ENCODE results near the gene SULT4A1. TPM values are rescaled to one million over a fixed set of nuclear protein-coding genes. Genes with fewer than 3 reads are reported as not detected.

SULT4A1 gene
- total RNA-seq, 1 donor from 2014 or later = 0.92 TPM

DNA sequence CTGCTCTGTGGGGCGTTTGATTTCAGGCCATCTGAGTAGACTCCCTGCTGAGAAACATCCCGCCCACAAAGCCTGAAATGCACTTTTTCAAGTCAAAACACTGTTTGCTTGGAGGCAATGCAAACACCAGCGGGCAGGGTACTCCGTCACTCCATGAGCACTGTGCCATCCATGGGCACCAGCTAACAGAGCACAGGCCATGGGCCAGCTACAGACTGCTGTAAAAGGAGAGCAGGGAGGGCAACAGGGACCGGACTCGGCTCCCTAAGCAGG, 33.7 kb downstream of the SULT4A1 start:
- DNase-seq = no peak

DNA sequence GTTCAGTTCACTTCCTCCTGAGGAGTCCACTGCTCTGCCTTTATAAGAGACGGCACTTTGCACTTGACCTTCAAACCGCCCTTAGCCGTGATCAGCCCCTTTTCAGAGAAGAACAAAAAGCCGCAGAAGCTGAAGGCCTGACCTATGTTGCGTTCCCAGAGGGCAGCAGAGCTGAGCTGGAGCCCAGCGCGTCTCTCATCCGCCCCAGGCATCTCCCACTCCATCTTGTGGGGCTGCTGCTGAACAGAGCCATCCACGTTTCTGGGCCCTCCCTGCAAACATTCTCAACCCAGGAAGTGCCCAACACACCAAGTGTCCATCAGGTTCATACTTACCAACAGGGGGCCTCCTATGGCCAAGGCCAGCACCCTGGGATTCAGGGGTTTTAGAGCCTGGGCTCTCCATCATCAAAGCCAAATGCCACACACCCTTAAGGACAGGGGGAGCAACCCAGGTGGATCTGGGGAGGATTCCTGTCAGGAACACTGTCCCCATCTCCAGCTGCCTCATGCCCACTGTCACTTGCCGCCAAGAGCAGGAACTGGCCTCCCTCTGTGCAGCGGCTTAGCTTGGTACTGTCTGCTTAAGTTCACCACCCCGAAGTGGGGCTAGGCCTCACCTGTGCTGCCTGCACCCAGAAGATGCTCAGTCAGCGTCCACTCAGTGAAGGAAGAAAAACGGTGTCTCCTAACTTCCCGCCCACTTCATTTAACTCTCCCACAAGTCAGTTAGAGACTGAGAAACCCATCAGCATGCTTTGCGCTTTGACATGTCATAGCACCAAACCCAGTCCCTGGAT, 34.2 kb downstream of the SULT4A1 start:
- DNase-seq = no peak

DNA sequence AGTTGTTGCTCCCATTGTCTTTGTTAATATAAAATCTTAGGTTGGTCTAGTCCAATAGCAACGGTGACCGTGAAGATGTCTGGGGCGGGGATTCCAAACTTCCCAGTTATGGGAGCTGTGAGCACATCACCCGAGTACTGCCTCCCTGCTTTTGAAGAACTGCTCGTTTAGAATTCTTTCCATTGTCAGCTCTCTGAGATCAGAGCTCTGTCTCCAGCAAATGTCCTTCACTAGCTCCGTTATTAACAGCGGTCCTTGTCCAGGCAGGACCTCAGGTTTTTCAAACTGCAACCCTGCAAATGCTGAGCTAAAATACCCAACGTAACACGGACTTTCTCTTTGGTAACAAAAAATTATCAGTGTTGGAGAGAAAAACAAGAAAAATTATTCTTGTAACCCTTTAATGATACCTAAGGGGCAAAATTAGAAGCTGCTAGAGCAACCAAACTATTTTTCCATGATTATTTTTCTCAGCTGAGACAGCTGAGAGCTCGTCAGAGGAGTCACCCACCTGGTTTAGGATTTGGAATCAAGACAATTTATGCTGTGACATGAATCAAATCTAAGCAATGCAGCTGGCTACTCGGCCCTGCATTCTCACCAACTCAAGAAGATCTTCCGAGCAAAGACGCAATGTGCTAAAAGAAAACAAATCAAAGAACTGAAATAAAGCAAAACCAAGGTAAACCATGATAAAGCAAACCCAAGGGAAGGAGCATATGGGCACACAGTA, 35.1 kb downstream of the SULT4A1 start:
- no peak for DNase-seq

DNA sequence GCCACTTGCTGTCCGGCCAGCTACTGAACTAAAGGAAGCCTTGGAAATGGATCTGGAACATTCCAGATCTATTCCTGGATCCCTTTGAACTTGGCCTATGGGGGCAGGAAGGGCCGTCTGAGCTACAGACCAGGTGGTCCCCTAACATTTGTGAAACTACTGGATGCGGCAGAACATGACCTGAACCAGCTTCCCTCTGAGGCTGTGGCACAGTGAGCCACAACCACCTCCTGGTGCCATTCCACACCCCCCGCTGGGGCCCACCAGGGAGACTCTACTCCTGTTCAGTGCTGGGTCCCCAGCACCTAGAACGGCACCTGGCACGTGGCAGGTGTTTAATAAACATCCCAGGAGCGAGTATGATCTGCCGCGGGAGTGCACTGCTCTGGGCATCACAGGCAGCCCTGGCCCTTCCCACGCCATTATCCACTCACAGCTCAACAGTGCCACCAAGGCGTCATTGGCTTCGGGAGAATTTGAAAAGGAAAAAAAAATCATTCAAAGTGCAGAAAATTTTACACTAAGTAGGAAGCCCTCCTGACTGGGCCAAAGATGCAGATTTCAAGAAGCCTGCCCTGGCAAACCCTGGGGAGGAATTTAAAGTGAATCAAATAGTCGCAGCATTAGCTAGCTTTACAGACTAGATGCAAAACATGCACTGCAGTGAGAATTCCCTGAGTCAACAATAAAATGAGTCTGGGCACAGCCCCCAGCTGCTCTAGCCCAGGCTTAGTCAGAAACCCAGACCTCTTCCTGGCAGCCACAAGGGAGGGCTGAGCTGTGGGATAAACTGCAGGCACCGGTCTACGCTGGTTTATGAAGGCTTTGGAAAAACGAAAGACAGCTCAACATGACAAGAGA, 35.9 kb downstream of the SULT4A1 start:
- DNase-seq = peak; percentile 76

DNA sequence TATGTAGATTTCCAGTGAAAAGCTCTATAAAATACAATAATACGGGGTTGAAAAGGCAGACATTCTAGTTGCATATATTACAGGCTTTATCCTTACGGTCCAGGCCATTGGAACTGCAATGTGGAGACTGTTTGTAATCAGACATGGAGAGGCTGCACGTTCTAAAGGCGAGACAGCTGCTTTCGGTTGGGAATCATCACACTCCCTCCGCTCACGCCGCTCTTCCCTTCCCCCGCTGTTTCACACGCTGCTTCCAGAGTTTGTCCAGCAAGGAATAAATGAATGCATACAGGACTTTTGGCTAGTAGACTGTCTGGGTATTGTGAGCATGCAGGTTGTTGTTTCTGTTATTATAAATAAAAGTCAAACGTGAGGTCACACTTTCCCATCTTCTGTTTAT, 36.7 kb downstream of the SULT4A1 start:
- DNase-seq = peak; percentile 69

DNA sequence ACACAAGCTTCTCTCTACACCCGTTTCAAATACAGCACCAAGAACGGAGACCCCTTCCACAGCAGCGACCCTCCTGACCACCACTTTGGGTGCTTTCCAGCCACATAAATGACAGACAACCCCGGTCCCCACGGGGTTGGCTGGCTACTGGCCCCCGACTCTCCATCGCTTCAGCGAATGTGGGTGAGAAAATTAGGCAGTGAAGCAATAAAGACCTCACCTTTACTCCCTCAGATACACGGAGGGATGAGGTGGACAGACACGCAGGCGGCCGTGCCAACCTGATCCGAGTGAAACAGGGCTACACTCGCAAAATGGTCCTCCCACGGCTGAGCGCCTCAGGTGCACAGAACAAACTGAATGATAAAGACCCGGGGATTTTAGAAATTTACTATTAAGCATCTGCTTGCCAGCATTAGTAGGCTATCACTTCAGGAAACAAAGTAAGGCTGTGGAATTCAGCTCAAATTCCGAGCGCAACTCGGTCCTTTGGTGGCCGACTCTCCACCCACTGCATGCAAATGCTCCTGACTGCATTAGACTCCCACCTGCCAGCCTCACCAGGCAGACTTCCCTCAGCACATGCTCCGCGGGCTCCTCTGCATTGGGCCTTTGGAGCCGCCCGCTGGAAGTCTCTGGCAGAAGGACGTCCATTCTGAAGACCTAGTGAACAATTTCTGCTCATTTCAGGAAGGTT, 37.4 kb downstream of the SULT4A1 start:
- no peak for DNase-seq

DNA sequence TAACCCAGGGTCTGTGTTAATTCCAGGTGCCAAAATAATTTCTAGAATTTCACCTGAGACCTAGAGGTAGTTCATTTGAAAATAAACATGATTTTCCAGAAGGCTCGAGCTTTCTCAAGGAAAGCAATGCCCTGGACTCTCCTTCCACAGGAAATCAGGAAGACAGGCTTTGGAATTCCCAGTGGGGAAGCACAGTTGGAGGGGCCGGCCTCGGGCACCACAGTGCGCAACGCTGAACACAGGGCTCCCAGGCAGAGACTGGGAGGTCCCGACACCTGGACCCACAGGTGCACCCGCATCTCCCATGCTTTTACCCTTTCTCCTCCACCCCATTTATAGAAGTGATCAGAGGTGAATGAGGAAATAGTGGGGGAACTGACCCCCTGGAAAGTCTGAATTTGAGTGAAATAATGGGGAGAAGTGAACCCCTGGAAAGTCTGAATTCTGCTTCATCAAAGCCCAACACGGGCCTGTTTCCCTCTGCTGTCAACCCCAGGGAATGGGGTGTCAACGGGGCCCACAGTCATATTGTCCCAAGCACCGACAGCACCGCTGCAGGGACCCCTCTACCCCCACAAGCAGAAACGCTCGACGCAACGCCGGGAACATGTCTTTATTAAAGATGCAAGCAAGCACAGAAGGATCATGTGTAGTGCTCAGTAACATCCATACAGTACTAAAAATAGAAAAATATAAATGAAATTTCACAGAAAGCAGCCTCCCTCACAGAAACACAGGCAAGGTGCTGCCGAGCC, 38.2 kb downstream of the SULT4A1 start:
- DNase-seq = no peak

DNA sequence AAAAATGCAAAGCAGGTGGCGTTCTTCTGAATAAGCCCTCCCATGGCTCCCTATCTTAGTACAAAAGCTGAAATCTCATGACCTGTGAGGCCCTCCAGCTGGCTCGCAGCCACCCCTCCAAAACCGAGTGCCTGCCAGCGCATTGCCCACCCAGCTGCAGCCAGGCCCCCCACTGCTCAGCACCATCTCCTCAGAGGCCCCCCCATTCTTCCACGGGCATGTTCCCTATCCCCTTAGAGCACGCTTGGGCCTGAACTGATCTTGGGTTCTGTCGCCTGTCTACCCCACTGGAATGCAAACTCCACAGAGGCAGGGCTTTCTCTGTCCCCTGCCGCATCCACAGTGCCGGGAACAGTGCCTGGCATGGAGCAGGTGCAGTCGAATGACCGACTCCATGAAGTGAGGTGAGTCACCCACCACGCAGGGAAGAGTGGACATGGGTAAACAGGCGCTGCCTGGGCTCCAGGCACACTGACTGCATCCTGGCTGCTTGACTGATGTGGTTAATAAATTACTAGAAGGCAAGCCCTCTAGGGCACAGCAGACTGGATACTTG, 38.9 kb downstream of the SULT4A1 start:
- DNase-seq = no peak

DNA sequence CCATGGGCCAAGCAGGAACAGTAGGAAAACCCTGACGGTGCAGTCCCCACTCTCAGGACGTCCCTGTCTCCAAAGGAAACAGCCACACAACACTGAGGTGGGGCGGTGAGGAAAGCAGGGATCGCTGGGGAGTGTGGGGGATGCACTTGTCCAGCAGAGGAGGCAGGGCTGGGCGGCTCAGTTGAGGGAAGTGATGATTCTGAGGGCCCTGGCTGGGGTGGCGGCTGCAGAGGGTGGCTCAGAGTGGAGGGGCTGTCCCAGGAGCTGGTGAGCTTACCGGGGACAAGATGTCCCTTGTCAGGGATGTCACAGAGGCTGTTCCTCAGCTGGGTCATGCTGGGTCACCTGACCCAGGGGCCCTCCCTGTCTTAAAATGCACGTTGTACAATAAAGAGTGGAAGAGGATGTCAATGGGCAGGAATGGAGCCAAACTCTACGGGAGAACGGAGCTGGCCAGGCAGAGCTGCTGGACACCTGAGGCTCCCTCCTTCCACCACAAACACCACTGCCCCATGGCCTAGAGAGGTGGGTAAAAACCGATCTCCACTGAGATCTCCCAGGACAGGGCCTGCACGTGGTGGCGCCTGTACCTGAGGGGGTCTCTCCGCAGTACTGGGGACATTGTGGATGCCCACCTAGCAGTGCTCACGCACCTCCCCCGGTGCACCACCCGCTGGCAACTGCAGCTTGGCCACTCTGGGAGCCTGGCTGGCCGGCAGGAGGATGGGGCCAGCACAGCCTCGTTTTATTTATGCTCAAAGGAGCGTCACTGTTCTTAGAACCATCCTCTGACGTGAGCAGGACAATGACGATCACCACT, 40.5 kb downstream of the SULT4A1 start:
- no peak for DNase-seq

DNA sequence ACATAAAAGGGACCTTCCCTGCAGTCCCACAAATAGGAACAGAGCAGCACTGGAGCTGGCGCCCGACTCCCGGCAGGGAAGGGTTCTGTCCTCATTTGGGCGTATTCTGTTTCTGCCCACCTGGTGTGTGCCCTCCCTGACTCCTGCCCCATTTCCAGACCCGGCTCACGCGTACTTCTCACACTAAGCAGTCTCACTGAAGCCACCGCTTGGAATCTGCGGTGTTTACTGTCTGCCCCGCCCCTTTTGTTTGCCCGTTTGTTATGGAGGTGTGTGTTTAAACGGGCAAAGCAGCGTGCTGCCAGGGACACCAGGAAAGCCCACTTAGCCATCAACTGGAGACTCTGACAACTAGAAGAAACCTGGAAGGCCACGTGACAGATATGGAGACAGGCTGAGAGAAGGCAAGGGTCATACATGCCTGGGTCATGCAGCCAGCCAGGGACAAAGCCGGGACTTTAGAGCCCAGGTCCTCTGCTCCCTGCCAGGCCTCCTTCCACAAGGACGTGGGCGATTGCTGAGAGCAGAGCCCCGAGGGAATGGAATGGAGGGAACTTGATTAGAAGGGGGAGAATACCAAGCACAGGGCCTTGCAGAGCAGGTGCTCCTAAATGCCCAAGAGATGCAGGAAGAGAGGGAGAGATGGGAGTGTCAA, 41.5 kb downstream of the SULT4A1 start:
- no peak for DNase-seq

DNA sequence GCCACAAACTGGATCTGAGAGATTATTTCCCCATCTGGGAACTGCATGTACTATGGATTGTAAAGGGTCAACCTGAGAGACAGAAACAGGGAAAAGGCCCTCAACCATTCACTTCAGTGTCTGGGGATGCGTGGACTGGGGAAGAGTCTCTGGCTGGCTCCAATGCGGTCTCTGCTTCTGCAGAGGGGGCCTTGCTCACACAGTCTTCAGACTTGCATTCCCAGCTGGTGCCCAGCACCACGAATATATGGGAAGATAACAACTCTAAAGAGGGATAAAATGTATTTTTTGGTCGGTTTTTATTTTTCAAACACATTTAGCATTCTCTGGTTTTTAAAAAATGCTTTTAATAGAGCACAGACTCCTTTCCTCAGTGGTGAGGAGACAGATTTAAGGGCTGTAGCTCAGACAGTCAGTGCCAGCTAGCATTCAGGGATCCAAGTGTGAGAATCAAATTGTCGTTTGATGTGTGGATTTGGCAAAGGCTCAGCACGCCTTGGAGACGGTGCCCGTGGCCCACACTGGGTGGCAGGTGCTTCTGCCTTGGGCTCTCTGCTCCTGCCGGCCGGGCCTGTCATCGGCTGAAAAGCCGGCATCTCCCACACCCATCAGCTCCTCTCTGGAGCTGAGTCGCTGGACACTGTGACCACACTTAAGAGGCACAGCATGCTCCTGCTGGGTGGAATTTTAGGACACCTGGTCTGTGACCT, 42.2 kb downstream of the SULT4A1 start:
- no peak for DNase-seq

DNA sequence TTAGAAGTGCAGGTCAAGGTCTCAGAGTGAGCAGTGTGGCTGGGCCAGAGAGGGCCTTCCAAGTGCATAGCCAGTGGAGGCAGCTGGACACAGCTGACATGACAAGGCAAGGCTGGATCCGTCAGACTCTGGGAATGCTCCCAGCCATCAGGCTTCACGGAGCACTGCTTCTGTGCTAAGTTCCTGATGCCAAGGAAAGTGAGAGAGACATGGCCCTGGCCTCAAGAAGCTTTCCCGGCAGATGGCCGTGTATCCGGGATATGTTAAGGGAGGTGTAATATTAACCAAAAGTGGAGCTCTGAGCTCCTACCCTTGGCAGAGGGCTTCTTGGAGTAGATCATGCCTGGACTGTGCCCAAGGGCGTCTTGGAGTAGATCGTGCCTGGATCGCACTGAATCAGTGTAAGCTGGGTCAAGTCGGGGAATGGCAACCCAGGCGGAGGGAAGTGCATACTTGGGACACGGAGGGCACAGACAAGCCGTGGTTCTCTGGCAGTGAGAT, 42.8 kb downstream of the SULT4A1 start:
- no peak for DNase-seq

DNA sequence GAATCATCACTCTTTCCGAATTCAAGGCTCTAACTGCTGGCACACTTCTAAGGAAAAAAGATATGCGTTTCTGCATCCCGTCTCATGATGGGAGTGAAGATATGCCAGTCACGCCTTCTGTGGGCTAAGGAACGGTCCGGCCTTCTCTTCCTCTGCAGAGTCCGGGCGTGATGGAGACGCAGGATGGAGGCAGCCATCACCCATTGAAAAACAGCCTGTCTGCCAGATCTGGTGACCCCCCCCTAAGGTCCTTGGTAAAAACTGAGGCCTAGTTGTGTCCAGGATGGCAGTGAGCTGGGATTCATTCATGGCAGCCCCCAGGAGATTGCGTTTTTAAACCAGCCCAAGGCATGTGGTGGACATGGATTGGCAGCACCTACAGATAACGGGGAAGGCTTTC, 43.3 kb downstream of the SULT4A1 start:
- DNase-seq = no peak

DNA sequence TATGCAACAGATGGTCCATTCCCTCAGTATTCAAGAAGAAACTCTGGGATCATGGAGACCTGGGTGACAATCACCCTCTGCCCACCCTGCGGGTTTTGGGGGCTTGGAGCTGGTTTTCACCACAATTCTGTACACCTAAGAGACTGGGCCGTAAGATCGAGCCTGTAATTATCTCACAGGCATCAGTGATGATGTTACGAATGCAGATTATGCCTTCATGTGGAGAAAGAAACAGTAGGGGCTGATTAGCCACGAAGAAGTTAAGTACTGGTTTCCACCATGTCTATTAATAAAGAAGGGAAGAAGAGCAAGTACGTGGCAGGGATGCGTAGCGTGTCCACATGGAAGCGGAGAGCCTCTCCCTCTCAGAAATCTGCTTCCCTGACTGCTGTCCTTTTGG, 44.9 kb downstream of the SULT4A1 start:
- DNase-seq = no peak

DNA sequence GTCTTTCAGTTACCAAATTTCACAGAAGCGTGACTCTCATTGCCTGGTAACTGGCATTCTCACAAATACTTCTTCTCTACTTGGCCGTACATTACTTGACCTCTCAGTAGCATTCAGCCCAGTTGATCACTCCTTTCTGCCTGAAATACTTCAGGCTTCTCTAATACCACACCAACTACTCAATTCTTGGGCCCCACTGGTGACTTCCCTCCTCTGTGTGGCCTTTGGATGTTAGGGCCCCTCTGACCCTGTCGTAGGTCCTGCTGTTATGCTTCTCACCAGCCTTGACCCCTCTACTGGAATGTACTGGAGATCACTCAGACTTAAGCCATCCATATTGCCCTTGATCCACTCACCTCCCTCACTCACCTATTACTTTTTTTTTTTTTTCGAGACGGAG, 48.0 kb downstream of the SULT4A1 start:
- no peak for DNase-seq

DNA sequence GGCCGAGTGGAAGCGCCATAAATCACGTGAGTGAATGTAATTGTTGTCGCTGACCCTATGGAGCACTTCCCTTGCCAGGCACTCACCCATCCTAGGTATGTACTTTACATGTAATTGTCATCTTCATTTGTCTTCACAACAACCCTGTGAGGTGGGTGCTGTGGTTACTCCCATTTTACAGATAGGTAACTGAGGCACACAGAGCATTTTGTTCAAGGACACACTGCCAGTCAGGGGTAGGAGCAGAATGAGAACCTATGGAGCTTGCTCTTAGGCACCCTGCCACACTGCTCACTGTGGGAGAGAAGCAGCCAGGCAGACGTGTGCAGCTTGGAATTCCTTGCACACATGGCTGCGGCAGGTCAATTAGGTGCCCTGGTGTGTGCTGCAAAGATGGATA, 49.4 kb downstream of the SULT4A1 start:
- DNase-seq = no peak

DNA sequence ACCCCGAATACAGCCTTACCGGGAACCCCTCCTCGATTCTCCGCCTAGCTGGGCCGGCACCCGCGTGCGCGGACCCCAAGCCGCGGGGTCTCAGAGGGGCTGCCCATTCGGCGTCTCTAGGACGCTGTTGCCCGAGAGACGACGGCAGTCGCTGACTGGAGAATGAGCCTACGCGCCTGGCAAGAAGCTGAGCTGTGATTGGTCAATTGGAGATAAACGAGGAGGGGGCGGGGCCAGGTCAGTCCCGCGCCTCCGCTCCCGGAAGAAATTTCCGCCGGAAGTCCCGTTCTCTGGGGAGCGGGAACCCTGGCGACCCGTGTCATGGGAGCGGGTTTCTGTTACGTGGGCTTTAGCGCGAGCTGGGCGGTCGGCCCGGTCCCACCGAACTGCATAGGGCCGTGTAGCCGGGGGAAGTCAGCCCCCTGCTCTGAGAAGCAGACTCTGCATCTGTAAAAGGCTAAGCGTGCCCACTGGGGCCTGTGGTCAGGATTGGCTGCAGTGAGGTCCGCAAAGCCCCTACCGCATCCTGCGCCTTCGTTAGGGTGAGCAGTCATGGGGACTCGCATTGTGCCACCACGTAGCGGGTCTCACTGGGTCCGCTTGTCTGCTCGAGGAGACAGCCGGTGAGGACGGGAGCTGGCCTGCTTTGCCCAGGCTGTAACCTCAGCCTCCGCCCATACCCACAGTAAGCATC, 50.0 kb downstream of the SULT4A1 start, which contains the start of gene EFCAB6:
Gene EFCAB6, minus strand, starts transcription at position 157 of the 694 bp plus-strand sequence. CDS start 29,987 bp downstream, outside the sequence.
- DNase-seq = peak; percentile 98

DNA sequence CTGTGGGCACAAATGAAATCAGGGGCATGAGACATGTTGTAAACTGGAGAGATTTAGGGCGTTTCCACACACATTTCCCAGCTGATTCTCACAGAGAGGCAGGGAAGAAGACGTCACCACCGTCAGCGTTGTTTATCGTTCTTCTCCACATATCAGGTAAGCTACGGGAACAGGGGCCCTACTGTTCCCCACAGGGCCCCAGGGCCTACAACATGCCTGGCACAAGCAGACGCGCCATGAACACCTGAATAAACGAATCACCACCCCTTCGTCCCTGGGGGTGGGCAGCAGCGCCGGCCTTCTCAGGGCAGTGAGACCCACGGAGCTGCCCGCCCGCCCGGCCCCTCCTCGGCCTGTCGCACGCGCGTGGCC, 50.5 kb downstream of the SULT4A1 start:
- DNase-seq = peak; percentile 50

Measured in tongue (tissue), 2 donors.